SIG-M5 (cell line): ENCODE data around the gene CHN2.
A peak's percentile ranks its signal among the peaks of the same experiment; 100 is the strongest.

Experiments used
- DNase-seq: peaks from one replicate; lab custom pipeline; 2025; lab: John Stamatoyannopoulos, UW

CHN2 gene

DNA sequence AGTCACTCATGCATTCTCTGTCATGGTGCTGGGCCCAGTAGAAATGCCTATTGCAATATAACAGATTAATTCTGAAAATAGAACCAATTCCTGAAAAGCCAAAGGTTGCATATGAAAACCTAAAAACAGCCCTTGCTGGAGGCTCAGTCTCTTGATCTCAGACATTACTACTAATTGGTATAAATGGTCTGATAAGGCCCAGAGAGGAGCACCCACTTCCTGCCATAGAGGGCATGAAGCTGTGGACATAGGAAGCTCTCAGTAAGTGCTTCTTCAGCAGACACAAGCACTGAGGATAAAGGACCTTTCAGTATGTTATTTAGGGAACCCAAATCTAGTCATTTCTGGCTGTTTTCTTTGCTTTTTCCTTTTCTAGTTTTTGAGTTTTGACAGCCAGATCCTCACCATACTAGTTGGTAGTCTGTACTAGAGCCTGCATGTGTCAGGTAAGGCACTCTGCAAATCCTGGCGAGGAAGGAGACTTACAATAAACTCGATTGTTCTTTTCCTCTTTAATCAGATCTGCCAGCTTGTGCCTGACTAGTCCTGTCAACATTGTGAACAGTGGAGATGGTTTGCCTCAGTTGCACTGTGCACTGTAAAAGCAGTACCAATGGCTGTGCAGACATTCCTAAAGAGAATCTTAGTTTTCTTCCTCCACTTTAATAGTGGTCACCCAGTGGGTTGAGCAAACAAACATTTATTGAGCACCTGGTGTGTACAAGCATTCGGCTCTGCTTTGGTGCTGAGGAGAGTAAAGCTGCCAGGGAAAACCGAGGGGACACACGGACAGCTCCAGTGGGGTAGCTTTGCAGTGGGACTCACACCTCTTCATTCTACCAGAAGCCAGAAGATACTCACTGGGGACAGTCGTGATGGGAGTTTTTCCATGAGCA lies 140.9 kb downstream of the CHN2 start:
- no peak for DNase-seq

GRCh38 chr7:29337546-29338116 lies 143.1 kb downstream of the CHN2 start:
- DNase-seq = no peak

- no peak for DNase-seq
Measured at GRCh38 chr7:29340696-29341095, 146.1 kb downstream of the CHN2 start.

DNA sequence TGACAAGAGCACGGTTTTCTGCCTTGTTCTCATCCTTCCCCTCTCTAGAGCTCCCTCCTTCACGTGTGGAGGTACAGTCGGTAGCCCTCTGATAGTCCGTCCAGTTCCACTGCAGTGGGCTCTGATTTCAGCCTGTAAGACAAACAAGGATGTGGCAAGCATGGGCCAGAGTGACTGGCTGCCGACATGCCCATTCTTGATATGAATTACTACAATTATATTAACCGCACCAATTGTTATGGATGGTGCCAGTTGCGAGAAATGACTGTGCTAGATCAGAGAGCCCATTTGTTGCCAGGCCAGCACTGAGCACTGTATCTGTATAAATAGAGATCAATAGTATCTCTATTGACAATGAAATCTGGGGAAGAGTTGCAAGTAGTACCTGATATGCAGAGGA lies 146.6 kb downstream of the CHN2 start:
- no peak for DNase-seq

GRCh38 chr7:29342761-29343160 lies 148.2 kb downstream of the CHN2 start:
- no peak for DNase-seq

DNA sequence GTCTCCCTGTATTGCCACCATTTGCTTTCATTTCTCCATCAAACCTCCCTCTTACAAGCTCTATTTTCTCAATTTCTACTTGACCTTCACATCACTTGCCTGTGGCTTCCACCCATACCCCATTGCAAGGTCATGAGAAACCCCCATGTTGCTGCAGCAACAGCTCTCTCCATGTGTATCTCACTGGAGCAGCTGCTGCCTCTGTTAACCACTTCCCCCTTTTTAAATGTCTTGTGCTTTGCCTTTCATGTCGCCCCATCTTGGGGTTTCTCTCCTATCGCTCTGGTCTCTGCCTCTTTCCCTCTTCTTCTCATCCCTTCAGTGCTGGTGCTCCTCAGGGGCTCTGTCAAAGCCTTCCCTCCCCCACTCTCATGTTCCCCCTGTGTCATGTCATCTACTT lies 148.8 kb downstream of the CHN2 start:
- DNase-seq = peak; percentile 13

DNA sequence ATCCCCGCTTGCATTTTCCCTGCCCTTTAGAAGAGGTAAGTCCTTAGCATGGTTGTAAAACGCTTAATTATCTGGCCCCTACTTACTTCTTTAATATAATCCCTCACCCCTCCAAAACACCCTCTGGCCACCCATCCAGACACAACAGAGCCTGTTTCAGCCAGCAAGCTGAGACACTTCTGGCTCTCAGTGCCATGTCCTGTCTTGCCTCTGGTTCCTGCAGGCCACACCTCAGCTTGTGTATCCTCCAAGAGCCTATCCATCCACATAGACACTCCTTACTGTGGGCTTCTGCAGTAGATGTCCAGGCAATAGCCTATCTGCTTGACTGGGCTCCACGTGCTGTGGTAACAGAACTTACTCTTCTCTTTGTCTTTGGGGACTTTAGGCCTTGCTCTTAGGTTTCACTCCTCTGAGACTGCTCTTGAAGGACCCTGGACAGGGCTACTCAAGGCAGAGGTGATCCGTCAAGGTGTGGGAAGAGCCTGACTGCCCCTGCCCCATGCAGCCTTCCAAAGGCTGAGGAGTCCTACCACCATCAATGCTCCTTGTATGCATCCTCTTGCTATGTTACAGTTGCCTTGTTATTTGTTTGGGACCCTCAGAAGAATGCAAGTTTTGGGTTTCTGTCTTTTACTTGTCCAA lies 149.9 kb downstream of the CHN2 start:
- DNase-seq = no peak

DNA sequence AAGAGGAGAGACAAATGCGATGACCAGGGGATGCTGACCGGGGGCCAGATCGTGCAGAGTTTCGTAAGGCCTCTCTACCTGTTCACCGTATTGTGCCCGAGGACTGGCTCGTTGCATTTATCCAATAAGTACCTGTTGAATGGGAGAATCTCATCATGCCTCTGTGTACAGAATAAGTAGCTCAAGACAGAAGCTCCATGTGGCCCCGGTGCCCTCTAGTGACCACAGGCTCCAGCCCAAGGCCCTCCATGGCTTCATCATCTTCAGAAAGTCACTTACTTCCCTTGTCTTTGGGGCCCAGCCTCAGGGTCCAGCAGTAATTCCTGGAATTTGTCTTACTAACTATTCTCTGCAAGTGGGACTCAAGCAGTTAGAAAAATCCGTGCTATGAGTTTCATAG lies 151.0 kb downstream of the CHN2 start:
- DNase-seq = no peak

GRCh38 chr7:29346231-29346978 lies 151.8 kb downstream of the CHN2 start:
- DNase-seq = no peak

DNA sequence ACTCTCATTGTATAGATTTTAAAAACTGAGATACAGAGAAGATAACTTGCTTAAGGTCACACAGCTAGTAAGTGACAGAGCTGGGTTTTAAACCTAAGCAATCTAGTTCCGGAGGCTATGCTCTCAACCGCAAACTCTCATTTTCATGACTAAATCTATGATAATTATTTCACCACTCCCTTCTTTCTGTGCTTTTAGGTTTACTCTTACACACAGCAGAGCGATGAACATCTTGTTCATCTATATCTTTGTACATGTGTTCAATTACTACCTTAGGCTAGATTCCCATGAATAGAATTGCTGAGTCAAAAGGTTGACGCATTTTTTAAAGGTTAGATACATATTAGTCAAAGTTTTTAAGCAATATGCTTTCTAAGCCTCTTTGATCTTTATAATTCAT lies 154.8 kb downstream of the CHN2 start:
- no peak for DNase-seq

DNA sequence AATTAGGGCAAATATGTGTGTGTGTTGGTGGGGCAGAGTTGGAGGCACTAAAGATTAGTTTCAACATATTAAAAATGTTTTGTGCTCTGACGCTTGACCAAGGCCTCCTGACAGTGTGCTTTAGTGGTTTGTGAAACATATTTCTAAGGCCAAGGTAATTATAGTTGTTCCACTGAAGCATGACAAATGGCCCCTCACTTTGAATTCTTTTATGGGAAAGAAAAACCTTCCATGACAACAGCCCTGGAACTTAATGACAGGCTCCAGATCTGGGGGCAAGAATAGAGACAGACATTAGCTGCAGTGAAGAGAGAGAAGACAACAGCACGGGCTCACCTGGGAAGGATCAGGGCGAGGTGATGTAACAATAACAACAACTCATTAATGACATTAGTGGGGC lies 155.8 kb downstream of the CHN2 start:
- no peak for DNase-seq

GRCh38 chr7:29352041-29352440 lies 157.5 kb downstream of the CHN2 start:
- no peak for DNase-seq

- no peak for DNase-seq
Measured at GRCh38 chr7:29353810-29354209, 159.2 kb downstream of the CHN2 start.

GRCh38 chr7:29354340-29354739 lies 159.8 kb downstream of the CHN2 start:
- DNase-seq = no peak

- no peak for DNase-seq
Measured at GRCh38 chr7:29355388-29355787, 160.8 kb downstream of the CHN2 start.

DNA sequence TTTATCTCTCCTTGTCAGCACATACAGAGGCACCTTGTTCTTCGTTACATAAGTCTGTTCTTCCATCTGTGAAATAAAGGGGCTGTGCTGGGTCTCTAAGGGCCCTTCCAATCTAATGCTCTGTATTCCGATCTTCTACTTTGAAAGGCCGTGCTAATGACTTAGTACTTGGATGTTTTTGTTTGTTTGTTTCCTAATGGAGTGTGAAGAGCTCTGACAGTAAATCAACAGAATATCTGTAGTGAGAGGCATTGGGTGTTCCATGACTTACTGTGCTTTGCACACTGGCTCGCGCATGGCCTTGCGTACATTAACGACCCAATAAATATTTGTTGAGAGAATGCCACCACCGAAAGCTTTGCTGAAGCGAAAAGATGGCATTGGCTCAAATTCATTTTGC lies 162.1 kb downstream of the CHN2 start:
- DNase-seq = no peak

GRCh38 chr7:29359482-29360093 lies 165.0 kb downstream of the CHN2 start:
- no peak for DNase-seq

DNA sequence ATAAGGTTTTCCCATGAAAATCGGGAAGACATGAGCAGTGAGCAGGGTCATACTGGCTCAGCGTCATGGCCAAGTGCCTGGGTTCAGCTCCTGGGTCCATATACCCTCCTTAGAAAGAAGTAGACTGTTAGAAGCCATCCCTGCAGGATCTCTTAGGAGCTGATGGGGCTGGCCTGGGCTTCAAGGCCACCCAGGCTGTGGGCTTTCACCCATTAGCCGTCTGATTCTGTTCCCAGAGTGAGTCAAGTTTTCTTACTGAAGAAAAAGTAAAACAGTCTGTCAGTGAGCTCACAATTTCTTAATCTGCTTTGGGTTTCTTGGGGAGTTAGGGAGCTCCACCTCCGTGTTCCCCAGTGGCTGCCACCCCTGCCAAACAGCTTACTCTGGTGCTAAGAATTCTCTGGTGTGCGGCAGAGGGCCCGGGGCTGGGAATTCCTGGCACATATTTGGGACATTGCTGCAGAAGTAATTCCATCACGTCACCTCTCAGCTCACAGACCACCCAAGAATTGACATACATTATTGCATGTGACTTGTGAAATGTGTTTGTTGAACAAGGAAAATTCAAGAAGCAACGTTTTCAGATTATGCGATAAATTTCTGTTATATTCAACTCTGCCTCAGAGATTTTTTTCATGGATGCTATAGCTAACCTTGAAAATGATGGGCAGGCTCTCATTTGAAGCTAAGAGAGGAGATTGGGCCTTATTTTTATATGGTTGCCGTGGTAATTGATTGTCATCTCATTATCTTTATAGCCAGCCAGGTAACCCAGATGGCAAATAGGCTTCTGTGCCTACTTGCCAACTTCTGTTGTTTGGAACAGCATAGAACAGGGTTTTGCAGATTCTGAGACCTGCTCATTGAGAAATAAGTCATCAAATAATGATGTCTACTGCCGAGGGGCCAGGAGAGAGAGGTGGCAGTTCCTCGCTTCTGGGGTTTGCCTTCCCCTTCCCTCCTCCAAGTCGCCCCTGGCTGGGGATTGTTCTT lies 166.4 kb downstream of the CHN2 start:
- DNase-seq = no peak

GRCh38 chr7:29362380-29362779 lies 167.8 kb downstream of the CHN2 start:
- no peak for DNase-seq

DNA sequence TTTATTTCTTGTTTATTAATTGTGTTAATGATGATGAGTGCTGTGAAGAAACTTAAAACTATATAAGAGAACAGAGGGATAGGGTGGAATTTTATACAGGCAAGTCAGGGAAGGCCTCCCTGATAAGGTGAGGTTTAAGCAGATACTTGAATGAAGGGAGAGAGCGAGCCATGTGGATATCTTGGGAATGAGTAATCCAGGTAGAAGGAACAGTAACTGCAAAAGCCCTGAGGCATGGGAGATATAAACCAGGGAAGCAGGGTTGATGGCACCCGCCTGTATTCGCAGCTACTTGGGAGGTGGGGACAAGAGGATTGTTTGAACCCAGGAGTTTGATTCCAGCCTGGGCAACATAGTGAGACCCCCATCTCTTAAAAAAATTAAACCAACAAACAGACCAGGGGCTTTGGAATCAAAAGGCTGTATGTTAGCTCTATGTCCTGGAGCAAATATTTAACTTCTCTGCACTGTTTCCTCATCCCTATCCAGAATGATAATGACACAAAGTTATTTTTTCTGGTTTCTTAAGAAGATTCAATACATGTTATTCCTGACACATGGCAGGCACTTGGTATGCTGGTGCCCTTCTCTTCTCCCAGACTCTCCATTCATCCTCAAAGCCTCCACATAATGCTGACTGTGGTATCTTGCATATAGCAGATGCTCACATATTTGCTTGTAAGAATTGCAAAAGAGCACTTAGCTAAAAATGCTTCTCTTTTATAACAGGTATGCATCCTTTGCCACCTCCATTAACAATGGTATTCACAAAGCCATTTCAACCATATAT lies 169.3 kb downstream of the CHN2 start:
- DNase-seq = no peak
